Testis (tissue), 2 donors: ENCODE results near the gene OTOA.

Experiments
- POLR2A ChIP-seq: fragments of 450-650 bp; IDR thresholded peaks from one replicate; pipeline ENCODE4 v1.6.1; 2017; ENCODE audit warnings: antibody characterized with exemption, mild to moderate bottlenecking, moderate library complexity
- TF ChIP-seq, protein P1 (sequence below), 3 experiments: fragments of 450-650 bp in 2 of 3; fragments of 200-600 bp in 1 of 3; sonication (generic) in 1 of 3; IDR thresholded peaks; one replicate each; pipeline ENCODE4 v1.5.1; 2016 to 2019; ENCODE audit warnings: antibody characterized with exemption in 3 of 3, mild to moderate bottlenecking in 2 of 3, moderate library complexity in 1 of 3

DNA sequence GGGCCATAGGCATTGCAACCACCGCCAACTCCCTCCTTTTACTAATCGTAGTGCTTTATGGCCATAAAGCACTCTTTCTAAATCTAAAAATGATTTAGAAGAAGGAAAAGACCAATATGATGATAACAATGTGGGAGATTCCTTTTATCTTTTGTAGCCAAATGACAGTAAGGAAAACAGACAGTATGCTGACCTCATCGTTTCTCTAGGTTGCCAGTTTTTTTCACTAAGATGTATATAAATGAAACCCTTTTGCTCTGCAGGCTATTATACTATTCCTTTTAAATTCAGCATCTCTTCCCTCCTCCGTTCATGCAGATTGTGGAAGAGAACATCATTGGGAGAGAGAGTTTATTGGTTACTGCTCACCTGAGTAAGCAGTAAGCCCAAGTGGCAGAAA, 25.3 kb downstream of the OTOA start:
- TF ChIP-seq, protein P1, sequence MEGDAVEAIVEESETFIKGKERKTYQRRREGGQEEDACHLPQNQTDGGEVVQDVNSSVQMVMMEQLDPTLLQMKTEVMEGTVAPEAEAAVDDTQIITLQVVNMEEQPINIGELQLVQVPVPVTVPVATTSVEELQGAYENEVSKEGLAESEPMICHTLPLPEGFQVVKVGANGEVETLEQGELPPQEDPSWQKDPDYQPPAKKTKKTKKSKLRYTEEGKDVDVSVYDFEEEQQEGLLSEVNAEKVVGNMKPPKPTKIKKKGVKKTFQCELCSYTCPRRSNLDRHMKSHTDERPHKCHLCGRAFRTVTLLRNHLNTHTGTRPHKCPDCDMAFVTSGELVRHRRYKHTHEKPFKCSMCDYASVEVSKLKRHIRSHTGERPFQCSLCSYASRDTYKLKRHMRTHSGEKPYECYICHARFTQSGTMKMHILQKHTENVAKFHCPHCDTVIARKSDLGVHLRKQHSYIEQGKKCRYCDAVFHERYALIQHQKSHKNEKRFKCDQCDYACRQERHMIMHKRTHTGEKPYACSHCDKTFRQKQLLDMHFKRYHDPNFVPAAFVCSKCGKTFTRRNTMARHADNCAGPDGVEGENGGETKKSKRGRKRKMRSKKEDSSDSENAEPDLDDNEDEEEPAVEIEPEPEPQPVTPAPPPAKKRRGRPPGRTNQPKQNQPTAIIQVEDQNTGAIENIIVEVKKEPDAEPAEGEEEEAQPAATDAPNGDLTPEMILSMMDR (IDR thresholded peaks at IDR 0.05), result no peak
- TF ChIP-seq POLR2A, result no peak
